ENCODE measurements around the gene PTPRCAP. TPM values are rescaled to one million over a fixed set of nuclear protein-coding genes. Genes with fewer than 3 reads are reported as not detected.
A peak's percentile ranks its signal among the peaks of the same experiment; 100 is the strongest.

PTPRCAP gene
- total RNA-seq, 4 donors from 2014 or later, result 13.2 to 78.9 (median 53.9) TPM

DNA sequence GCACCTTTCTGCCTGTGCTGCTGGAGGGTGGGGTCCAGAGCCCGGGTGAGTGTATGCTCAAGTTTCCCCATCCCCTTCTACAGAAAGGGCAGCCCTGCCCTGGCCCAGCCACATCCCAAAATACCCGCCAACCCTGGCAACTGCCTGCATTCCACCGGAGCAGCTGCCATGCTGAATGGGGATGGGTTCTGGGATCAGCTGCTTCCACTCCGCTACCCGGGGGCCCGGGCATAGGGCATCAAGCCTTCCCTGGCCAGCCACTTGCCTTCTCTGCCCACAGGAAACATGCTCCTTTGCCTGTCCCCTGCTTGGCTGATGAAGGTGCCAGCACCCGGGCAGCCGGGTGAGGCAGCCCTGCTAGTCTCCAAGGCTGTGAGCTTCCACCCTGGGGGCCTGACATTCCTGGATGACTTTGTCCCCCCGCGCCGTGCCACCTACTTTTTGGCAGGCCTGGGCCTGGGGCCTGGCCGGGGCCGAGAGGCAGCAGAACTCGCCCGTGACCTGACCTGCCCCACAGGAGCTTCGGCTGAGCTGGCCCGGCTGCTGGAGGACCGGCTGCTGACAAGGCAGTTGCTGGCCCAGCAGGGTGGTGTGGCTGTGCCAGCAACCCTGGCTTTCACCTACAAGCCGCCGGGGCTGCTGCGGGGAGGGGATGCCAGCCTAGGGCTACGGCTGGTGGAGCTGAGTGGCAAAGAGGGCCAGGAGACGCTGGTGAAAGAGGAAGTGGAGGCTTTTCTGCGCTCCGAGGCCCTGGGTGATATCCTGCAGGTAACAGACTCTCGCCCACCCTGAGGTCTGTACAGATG is 18.8 kb downstream of the PTPRCAP start:
- DNase-seq, result no peak
- in situ Hi-C loops (cut with MboI; ENCODE audit: low pct_ligation_motif_present in 1 of 4, low pct_unique_long_range_greater_than_20kb in 1 of 4, low sequenced_read_pairs in 3 of 4) (no loop called here), intact Hi-C loops (cut with DNase I; ENCODE audit: low total_unique reads) (no loop called here)
- Histone ChIP-seq H3K36me3 (no peaks in the 10 kb centered on the region), H3K9me3 (no peaks in the 10 kb centered on the region), H3K4me3 (no peak overlapping the region), H3K27me3 (peaks cover 12% of the 10 kb centered on the region), H3K27ac (peak overlapping the region in 1 of 4 donors; percentile 30), H3K4me1 (peaks cover 13 to 42% (median 29%) of the 10 kb centered on the region in 4 donors)
- 76% methylated on average over 25 of the region's 26 CpGs; no CpG with 5 or more reads in 1 of the 2 donors for WGBS, 2 donors (ENCODE audit: low coverage in 1 of 2)
- TF ChIP-seq POLR2A (IDR thresholded peaks at IDR 0.05), result no peak
- TF ChIP-seq, protein P1, sequence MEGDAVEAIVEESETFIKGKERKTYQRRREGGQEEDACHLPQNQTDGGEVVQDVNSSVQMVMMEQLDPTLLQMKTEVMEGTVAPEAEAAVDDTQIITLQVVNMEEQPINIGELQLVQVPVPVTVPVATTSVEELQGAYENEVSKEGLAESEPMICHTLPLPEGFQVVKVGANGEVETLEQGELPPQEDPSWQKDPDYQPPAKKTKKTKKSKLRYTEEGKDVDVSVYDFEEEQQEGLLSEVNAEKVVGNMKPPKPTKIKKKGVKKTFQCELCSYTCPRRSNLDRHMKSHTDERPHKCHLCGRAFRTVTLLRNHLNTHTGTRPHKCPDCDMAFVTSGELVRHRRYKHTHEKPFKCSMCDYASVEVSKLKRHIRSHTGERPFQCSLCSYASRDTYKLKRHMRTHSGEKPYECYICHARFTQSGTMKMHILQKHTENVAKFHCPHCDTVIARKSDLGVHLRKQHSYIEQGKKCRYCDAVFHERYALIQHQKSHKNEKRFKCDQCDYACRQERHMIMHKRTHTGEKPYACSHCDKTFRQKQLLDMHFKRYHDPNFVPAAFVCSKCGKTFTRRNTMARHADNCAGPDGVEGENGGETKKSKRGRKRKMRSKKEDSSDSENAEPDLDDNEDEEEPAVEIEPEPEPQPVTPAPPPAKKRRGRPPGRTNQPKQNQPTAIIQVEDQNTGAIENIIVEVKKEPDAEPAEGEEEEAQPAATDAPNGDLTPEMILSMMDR (IDR thresholded peaks at IDR 0.05), result no peak
- TF ChIP-seq EP300 (IDR thresholded peaks at IDR 0.05; ENCODE audit: low read depth), result no peak

DNA sequence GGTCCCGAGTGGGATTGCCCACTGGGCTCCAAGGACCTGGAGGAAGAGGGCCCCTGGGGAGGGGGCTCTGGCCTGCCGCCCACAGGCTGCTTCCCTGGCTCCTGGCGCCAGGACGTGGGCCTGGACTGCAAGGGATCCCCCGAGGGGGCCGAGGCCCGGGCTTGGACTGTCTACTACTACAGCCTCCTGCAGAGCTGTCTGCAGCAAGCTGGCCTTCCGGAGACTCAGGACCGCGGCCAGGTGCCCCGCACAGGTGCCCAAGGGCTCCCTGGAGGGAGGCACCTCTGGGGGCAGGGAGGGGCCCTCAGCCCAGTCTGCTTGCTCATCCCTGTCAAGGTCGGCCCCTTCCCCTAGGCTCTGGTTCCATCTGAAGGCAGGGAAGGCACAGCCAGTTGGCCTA is 20.1 kb downstream of the PTPRCAP start:
- H3K4me1 ChIP-seq, result peaks cover 13 to 42% (median 29%) of the 10 kb centered on the region in 4 donors
- 93% methylated on average over 3 of the region's 12 CpGs; no CpG with 5 or more reads in 1 of the 2 donors for WGBS, 2 donors (ENCODE audit: low coverage in 1 of 2)
- H3K27me3 ChIP-seq, result peaks cover 20% of the 10 kb centered on the region
- H3K36me3 ChIP-seq, result no peaks in the 10 kb centered on the region
- intact Hi-C loops (cut with DNase I; ENCODE audit: low total_unique reads), result no loop called here
- H3K4me3 ChIP-seq, result no peak overlapping the region
- no peak for TF ChIP-seq EP300 (IDR thresholded peaks at IDR 0.05; ENCODE audit: low read depth)
- TF ChIP-seq, protein P1 (IDR thresholded peaks at IDR 0.05), result no peak
- no peak for TF ChIP-seq POLR2A (IDR thresholded peaks at IDR 0.05)
- TF ChIP-seq POLR2AphosphoS5 (IDR thresholded peaks at IDR 0.05), result no peak
- H3K27ac ChIP-seq, result no peak overlapping the region
- no peak for DNase-seq
- no peaks in the 10 kb centered on the region for H3K9me3 ChIP-seq
- in situ Hi-C loops (cut with MboI; ENCODE audit: low pct_ligation_motif_present in 1 of 4, low pct_unique_long_range_greater_than_20kb in 1 of 4, low sequenced_read_pairs in 3 of 4), result no loop called here

DNA sequence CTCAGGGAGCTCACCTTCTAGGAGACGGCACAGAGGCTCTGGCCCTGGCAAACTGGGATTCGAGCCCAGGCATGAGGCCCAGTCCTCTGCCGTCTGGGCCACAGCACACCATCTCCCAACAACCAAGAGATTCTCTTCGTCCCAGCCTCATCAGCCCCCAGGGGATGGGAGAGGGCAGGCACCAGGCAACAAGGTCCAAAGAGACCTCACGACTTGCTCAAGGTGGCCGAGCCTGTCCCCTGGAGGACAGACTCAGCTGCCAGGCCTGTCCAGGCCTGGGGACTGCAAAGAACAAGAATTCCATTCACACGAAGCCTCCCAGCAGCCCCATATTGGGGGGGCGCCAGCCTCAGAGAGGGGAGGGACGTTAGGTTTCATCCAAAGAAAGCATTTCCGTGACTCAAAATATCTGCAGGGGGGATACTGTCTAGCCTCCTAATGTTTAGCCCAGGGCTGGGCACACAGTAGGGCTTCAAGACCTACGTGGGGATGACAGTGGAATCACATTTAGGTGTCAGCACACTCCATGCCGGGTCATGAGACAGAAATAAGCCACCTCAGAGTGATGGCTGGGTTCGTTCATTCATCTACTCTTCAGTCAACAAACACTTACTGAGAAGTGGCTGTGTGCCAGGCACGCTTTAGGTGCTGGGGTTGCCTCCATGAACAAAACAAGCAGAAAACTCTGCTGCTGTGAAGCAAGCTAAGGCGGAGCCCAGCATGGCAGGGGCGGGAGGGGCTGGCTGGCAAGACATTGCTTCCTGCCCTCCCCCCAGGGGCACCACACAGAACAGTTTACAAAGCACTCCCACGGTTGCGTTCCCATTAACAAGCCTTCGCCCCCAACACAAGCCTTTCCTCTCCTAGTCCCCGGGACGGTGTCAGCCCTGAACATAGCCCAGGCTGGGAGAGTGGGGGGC is 20.8 kb downstream of the PTPRCAP start:
- Histone ChIP-seq H3K27ac (peak overlapping the region in 1 of 4 donors; percentile 36), H3K36me3 (no peaks in the 10 kb centered on the region), H3K27me3 (peaks cover 23% of the 10 kb centered on the region), H3K4me3 (no peak overlapping the region), H3K4me1 (peaks cover 13 to 42% (median 29%) of the 10 kb centered on the region in 4 donors), H3K9me3 (no peaks in the 10 kb centered on the region)
- intact Hi-C loops (cut with DNase I; ENCODE audit: low total_unique reads) (no loop called here), in situ Hi-C loops (cut with MboI; ENCODE audit: low pct_ligation_motif_present in 1 of 4, low pct_unique_long_range_greater_than_20kb in 1 of 4, low sequenced_read_pairs in 3 of 4) (no loop called here)
- DNase-seq, result no peak
- TF ChIP-seq, protein P1 (IDR thresholded peaks at IDR 0.05), result no peak
- TF ChIP-seq POLR2AphosphoS5 (IDR thresholded peaks at IDR 0.05) (no peak), EP300 (IDR thresholded peaks at IDR 0.05; ENCODE audit: low read depth) (no peak), POLR2A (IDR thresholded peaks at IDR 0.05) (no peak)
- WGBS, 2 donors (ENCODE audit: low coverage in 1 of 2), result 60% methylated on average over 21 of the region's 21 CpGs; no CpG with 5 or more reads in 1 of the 2 donors

All from transverse colon (tissue), 4 donors.